GM20000 (cell line): ENCODE measurements around the gene CCDC194.

ENCODE experiments used
- DNase-seq: peaks from one replicate; pipeline ENCODE4 v3.0.0; 2012; ENCODE audit warnings: low spot score
- TF ChIP-seq, protein P1 (sequence below): IDR thresholded peaks from 2 replicates; pipeline ENCODE4 v1.5.1; 2012; ENCODE audit warnings: mild to moderate bottlenecking, control low read depth; ENCODE audit errors: extremely low read depth, missing control alignments

The CCDC194 gene

DNA sequence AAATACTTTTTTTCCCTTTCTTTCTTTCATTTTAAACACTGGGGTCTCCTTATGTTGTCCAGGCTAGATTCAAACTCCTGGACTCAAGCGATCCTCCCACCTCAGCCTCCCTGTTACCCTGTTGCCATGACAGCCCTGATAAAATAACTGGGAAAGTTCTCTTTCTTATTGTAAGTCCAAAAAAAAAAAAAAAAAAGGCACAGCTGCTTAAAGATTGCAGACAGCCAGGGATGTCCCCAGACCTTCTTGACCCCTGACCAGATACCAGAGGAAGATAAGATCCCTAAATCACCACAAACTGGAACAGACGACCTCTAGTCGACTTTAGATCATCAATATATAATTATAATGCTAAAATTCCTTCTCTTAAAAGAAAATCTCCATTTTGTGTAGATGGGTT lies 24.7 kb upstream of the CCDC194 start:
- DNase-seq: no peak
- TF ChIP-seq, protein P1, sequence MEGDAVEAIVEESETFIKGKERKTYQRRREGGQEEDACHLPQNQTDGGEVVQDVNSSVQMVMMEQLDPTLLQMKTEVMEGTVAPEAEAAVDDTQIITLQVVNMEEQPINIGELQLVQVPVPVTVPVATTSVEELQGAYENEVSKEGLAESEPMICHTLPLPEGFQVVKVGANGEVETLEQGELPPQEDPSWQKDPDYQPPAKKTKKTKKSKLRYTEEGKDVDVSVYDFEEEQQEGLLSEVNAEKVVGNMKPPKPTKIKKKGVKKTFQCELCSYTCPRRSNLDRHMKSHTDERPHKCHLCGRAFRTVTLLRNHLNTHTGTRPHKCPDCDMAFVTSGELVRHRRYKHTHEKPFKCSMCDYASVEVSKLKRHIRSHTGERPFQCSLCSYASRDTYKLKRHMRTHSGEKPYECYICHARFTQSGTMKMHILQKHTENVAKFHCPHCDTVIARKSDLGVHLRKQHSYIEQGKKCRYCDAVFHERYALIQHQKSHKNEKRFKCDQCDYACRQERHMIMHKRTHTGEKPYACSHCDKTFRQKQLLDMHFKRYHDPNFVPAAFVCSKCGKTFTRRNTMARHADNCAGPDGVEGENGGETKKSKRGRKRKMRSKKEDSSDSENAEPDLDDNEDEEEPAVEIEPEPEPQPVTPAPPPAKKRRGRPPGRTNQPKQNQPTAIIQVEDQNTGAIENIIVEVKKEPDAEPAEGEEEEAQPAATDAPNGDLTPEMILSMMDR: no peak

DNA sequence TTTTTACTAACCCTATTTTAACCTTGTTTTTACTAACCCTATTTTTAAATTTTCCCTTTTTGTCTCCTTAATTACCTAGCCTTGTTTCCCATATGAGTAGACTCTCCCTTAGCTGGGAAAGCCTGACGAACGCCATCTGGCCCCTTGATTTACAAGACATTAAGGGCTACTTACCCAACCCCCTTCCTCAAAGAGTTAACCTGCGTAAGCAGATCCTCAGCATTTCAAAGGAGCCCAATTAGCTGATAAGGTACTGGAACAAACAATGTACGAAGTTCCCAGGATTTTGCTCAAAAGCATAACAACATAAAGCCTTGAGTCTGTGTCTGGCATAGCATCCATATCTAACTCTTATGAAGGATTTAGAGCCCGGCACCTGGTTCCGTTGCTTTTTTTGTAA lies 21.1 kb upstream of the CCDC194 start:
- TF ChIP-seq, protein P1: no peak
- DNase-seq: no peak

DNA sequence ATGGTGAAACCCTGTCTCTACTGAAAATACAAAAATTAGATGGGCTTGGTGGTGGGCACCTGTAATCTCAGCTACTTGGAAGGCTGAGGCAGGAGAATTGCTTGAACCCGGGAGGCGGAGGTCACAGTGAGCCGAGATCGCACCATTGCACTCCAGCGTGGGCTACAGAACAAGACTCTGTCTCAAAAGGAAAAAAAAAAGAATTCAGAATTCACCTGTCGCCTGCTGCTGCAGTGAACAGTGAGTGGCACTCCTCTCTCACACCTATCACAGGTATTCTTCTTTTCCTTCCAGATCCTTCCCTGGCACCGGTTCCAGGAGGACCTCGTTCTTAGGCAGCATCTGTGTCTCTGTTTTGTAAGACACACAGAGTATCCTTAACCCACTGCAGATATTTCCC lies 20.1 kb upstream of the CCDC194 start:
- DNase-seq: no peak
- TF ChIP-seq, protein P1: no peak

DNA sequence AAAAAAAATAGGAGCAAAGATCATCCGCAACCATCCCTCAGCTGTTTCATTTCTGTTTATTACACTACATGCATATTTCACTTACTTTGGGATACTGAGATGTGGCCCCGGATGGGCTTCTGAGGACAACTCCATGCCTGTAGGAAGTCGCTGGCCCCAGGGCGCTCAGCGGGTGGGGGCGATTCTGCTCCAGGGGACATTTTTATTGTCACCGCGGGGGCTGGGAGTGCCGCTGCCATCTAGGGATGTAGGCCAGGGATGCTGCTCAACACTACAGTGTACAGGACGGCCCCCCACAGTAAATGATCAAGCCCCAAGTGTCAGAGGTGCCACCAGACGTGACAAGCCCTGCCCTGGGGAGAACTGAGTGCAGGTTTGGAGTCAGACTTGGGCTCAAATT lies 17.8 kb upstream of the CCDC194 start:
- TF ChIP-seq, protein P1: no peak
- no peak for DNase-seq

DNA sequence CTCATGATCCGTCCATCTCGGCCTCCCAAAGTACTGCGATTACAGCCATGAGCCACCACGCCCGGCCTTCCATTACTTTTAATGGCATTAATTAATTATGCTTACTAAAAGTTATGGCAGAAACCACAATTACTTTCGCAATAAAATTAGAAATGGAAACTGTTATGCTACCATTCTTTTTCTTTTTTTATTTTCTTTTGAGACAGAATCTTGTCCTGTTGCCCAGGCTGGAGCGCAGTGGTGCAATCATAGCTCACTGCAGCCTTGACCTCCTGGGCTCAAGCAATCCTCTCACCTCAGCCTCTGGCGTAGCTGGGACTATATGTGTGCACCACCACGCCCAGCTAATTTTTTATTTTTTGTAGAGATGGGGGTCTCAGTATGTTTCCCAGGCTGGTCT lies 16.0 kb upstream of the CCDC194 start:
- DNase-seq: no peak
- TF ChIP-seq, protein P1: no peak

DNA sequence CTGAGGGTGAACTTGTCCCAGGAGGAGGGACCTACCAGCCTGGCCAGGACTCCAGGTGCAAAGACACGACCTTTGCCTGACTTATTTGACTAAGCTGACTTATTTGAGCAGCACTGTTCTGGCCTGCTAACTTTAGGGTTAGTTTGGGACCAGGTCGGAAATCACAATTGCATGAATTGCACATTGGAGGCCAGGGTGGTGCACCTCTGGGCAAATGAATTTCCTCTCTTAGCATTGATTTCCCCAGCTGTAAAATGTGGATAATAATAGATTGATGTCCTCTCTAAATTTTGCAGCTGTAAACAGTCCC lies 12.8 kb upstream of the CCDC194 start:
- no peak for DNase-seq
- TF ChIP-seq, protein P1: no peak

DNA sequence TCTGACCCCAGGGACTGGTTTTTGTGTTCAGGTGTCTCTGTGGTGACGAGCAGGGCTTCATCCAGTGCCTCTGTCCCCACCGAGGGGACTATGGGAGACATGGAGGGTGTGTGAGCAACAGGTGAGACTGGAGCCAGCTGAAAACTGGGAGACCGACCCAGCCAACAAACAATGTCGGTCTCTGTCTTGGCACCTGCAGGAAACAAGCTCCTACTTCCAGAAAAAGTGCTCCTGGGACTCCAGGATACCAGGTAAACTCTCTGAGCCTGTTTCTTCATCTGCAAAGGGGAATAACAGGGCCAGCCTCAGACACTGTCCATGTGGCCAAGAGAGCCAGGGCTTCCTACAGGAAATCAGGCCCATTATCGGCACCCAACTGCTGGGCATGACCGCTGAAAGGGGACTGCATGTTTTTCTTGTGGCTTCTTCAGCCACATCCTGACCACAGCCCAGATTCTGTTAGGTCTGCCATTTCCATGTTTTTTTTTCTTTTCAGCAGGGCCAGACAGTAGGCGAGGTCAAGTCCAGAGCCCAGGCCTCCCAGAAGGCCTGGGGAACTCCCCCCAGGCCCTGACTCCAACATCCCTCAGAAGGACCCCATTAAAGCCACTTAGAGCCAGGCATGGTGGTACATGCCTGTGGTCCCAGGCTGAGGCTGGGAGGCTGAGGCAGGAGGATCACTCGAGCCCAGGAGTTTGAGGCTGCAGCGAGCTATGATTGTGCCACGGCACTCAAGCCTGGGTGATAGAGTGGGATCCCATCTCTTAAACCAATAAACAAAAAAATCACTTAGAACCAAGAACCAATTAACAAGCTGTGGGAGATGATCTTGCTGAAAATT lies 12.3 kb upstream of the CCDC194 start:
- TF ChIP-seq, protein P1: no peak

More for the DNA sequence above, 12.3 kb upstream of the CCDC194 start:
- no peak for DNase-seq
